ENCODE measurements around the gene GSG1L. TPM values are rescaled to one million over a fixed set of nuclear protein-coding genes. Genes with fewer than 3 reads are reported as not detected.

The GSG1L gene
- polyA plus RNA-seq, 3 donors, result 0.35 to 0.75 (median 0.48) TPM

DNA sequence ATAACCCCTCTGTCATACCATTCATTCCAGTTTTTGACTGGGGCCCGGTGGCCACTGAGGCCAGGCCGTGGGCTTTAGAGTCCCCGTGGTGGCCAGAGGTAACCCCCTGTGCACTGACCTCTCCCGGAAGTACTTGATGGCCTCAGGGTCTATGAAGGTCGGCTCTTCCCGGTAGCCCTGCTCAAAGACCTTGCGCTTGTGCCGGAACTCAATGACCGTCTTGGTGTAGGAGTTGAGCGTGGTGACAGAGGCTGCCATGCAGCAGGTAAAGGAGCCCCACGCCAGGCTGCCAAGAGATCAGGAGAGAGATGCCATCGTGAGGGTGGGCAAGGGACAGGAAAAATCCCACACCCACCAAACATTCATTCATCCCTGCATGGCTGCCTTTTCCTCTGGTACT is 234.8 kb downstream of the GSG1L start:
- DNase-seq (ENCODE audit: low read depth in 3 of 3, low spot score in 2 of 3), result no peak

DNA sequence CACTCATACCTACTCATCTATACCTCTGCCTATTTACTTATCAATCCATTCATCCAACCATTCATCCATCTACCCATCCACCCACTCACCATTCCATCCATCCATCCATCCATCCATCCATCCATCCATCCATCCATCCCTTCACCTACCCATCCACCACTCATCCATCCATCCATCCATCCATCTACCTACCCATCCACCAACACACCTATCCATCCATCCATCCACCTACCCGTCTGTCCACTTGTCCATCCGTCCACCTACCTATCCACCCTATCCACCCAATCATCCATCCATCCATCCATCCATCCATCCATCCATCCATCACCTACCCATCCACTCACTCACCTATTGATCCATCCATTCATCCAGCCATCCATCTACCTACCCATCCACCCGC is 235.7 kb downstream of the GSG1L start:
- DNase-seq (ENCODE audit: low read depth in 3 of 3, low spot score in 2 of 3), result no peak

DNA sequence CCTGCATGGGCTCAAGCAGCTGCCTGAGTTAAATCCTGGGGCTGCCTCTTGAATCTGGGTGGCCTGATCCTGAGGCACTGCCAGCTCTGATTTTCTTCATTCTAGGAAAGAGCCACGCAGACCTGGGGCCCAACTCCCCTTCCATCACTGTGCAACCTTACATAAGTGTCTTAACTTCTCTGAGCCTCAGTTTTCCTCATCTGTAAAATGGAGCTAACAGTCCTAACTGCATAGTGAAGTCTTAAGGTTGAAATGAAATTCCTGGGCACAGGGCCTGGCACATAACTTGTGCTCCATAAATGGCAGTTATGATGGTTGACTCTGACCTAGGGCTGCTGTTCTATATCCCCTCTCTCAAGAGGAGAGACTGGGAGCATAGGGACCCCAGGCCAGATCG is 236.6 kb downstream of the GSG1L start:
- DNase-seq (ENCODE audit: low read depth in 3 of 3, low spot score in 2 of 3), result no peak

DNA sequence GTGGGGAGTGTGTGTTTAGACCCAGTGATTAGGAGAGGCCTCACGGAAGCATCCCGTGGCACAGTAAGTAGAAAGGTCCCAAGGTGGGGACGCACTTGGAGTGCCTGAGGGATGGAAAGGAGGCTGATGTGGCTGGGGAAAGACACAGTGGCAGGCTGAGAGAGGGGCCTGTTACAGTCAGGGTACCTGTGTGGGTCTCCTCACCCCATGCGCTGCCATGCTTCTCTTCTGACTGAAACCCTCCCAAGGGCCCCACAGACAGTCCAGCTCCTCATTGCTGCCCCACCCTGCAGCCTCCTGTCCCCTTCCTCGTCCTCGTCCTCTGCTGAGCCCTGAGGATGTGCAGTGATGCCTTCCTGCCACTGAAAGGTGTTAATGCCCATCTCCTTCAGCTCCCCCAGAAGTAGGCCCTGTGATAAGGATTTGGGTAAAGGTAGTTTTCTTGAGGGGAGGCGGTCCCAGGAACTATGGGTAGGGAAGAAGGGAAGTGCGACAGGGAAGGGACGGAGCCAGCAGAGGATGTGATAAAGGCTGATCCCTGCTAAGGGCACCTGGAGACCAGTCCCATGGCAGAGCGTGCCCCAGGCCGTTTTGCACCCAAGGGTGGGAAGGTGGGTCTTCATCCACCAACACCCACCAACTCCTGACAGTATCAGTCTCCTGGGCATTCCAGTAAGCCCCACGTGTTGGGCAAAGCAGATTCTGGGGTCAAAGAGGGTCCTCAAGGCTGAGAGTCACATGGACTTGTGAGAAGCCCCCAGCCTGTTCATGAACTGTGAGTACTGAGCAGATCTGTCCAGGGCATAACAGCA is 237.2 kb downstream of the GSG1L start:
- no peak for DNase-seq (ENCODE audit: low read depth in 3 of 3, low spot score in 2 of 3)

DNA sequence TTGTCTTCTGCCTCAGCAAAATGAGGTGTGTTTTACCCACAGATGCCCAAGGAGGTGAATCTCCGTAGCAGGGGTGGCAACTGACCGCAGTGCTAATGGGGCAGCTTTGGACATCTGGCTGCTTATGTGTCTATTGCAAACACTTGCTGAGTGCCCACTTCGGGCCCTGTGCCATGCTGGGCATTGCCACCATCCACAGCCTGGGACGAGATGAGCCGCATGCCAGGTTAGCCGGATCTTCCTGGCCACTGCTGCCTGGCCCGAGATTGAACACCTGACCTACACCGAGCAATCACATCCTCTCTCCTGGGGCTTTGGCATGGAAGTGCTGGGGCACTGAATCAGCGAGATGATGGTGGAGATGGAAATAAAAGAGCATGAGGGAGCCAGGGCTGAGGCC is 238.7 kb downstream of the GSG1L start:
- DNase-seq (ENCODE audit: low read depth in 3 of 3, low spot score in 2 of 3), result no peak

DNA sequence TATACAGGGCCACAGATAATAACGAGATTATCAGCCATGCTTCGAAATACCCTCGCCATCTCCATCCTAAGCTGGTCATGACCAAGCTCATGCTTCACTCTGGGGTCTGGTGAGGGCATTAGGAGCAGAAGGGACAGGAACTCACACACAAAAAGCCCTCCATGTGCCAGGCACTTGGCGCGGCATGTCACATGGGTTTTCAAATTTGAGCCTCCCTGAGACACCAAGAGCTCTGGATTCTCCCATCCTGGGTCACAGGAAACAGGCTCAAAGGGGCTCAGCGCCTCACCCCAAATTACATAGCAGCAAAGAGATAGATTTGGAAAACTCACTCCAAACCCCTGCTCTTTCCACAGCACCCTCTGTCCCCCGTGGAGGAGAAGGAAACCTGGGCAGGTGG is 239.5 kb downstream of the GSG1L start:
- no peak for DNase-seq (ENCODE audit: low read depth in 3 of 3, low spot score in 2 of 3)

DNA sequence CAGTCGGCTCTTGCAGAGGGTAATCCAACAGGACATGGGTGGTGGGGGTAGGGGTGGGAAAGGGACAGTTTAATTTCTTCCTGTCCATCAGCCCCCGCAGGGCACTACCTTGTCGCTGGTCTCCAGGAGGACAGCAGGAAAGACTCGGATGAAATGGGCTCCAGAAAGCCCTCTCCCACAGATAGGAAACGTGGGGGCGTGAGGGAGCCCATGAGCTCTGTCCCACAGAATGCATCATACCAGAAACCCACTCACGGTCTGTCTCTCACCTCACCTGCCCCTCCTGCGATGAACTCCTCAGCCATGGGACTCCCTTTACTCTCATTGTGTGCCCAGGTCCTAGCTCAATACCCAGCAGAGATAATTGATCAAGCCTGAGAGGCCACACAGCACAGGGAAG is 240.1 kb downstream of the GSG1L start:
- no peak for DNase-seq (ENCODE audit: low read depth in 3 of 3, low spot score in 2 of 3)

DNA sequence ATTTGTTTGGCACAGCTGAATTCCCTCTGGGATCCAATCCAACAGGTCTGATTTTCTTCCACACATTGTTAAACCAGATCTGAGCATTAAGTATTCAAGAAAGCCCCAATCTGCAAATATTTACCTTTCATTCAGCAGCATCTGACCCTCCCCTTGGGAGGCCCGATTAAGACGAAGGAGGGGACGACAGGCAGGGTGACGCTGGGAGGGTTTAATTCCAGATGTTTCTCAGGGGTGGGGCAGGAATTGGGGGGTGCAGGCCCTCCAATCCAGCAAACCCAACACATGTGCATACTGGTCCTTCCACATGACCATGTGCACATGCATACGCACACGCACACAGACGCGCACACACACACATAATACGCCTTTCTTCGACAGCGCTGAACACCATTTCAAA is 240.5 kb downstream of the GSG1L start:
- no peak for DNase-seq (ENCODE audit: low read depth in 3 of 3, low spot score in 2 of 3)

DNA sequence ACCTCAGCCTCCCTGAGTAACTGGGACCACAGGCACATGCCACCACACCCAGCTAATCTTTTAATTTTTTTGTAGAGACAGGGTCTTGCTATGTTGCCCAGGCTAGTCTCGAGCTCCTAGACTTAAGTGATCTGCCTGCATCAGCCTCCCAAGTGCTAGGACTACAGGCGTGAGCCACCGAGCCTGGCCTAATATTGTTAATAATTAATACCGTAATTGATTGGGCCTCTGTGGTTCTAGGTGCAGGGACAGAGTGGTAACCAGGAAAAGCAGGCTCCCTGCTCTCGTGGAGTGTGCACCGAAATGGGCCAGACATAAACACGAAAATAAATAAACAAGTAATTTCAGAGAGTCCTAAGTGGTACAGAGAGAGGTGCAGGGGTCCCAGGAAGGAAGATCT is 241.0 kb downstream of the GSG1L start:
- no peak for DNase-seq (ENCODE audit: low read depth in 3 of 3, low spot score in 2 of 3)

DNA sequence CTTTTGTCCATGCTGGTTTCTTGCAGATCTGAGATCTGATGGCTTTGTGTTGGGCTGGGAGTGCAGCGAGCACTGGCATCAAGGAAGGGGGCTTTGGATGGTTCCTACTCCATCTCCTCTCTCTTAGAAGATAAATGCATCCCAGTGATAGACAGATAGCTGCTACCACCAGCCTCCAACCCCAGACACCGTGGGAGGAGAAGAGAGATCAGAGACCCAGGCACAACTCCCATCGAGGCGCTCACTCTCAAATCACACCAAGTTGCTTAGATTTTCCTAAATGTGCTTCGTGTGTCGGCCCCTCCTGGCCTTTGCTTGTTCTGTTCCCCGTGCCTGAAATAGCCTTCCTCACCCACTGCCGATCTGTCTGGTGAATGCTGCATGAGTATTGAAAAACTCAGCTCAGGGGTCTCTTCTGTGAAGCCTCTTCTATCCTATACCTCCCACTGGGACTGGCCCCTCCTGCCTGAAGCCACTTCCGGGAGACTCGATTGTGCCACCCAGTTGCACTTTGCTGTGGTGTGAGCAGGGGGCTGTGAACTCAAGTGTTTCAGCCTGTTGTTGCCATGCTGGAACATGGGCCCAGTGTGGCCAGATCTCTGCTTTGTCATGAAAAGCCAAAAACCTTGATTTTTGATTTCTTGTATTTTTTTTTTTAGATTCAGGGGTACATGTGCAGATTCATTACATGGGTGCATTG is 242.7 kb downstream of the GSG1L start:
- DNase-seq (ENCODE audit: low read depth in 3 of 3, low spot score in 2 of 3), result no peak

DNA sequence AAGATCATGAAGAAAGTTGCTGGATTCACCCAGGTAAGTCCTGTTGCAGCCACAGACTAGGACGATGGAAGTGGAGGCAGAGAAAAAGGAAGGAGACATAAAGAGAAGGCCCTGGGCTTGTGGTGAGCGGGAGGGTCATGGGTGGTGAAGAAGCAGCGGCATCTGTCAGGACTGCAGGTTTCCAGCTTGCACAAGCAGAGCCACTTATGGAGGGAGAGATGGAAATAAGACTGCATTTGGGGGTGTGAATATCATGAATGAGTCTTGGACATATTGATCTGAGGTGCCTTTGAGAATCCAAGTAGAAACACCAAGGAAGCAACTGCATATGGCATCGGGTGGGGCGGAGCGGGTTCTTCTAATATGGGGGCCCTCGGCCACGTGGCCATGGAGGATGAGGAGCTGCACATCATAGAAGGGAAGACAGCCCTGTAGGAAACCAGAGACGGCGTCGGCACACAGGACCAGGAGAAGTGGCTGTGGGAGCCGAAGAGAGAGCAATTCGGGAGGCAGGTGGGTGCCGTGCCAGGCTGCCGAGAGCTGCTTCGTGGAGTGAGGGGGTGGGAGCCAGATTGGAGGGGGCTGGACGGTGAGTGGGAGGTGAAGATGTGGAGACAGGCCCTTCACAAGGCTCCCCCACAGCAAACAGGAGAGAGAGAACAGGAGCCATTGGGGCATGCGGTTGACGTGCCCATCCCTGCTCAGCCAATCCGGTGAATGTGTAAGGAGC is 243.5 kb downstream of the GSG1L start:
- DNase-seq (ENCODE audit: low read depth in 3 of 3, low spot score in 2 of 3), result no peak

DNA sequence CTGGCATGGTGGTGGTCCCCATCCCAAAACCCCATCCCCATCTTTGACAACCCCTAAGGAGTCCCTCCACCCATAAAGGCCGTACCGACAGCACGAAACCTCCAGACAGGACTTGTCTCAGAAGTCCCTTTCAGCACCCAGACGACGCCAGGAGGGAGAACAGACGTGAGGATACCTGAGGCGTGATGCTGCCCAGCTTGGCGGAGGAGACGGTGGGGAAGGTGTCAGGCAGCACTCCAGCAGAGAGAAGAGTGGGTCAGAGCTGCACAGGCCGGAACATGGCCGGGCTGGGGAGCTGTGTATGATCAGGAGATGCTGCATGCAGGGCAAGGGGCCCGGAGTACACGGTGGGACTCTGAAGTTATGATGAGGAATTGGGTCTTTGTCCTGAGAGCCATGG is 244.2 kb downstream of the GSG1L start:
- DNase-seq (ENCODE audit: low read depth in 3 of 3, low spot score in 2 of 3), result no peak

DNA sequence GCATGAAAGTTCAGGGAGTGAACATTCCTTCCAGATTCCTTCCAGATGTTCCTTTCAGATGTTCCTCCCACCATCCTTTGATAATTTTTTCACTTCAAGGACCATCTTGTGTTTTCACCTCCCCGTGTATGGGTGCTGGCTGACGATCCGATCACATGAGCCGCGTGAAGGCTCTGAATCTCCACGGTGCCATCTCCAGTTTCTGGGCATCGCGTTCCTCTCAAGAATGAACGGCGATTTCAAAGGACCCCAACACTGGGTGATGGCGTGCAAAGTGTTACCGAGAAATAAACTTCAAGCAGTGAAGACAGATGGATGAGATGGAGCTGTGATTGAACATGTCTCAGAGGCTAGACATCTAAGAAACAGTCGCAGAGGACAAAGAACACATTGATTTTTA is 245.3 kb downstream of the GSG1L start:
- no peak for DNase-seq (ENCODE audit: low read depth in 3 of 3, low spot score in 2 of 3)

DNA sequence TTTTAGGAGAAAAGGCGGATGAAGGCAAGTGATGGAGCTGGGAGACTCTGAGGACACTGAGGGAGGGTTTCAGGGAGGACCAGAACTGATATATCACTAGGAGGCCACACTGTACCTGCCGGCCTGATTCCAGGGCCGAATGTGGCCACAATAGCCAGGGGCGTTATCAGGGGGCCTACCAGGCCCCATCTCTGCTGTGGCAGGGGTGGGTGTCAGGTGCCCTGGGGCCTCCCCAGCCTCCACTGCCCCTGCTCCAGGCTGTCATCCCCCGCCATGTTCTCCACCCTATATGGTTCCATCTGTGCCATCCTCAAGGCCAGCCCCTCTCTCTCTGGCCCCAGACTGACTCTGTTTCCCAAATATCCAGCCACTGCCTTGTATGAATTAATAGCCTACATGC is 246.5 kb downstream of the GSG1L start:
- no peak for DNase-seq (ENCODE audit: low read depth in 3 of 3, low spot score in 2 of 3)

DNA sequence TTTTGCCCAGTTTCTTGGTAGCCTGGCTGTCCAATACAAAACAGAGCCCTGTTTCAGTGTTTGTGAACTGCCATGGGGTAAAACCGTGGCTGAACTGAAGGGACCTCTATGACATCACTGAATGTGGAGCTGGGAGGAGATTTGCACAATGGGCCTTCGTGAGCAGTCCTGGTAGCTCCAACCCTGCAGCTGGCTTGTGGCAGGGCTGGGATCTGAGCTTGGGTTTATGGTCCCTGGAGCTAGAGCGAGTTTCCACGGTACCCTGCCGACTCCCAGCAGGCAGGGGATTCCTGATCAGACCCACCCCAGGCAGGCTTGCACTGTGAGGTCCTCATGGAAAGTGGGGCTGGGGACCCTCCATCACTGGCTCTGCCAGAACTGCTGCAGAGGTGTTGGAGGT is 247.0 kb downstream of the GSG1L start:
- no peak for DNase-seq (ENCODE audit: low read depth in 3 of 3, low spot score in 2 of 3)

DNA sequence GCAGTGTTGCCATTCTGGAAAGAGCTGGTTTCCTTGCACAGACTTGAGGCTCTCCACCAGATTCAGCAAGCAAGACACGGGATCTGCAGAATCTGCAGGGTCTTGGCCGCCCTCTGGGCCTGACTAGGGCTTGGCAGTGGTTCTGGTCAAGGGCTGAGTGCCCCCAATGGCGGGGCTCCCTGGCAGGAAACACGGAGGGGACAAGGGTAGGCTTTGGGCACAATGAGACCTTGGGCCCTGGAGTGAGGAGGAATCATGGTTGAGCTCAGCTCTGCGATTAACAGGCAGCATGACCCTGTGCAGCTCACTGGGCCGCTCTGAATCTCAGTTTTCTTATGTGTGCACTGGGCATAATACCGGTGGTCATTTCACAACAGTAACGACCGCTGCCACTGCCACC is 249.9 kb downstream of the GSG1L start:
- no peak for DNase-seq (ENCODE audit: low read depth in 3 of 3, low spot score in 2 of 3)

DNA sequence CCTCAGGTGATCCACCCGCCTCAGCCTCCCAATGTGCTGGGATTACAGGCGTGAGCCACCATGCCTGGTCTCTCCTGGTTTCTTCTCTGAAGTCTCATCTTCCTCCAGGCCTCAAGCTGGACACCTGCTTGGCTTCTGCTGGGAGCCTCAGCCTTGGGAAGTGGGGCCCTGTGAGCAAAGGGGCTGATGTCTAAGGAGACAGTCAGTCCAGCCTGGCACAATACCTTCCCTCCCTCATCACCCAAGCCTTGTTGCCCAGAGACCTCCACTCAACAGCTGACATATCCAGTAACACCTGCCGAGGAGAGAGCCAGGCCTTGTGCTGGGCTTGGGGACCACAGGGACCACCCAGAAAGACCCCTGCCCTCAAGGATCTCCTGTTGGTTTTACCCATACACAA is 251.6 kb downstream of the GSG1L start:
- DNase-seq (ENCODE audit: low read depth in 3 of 3, low spot score in 2 of 3), result no peak

DNA sequence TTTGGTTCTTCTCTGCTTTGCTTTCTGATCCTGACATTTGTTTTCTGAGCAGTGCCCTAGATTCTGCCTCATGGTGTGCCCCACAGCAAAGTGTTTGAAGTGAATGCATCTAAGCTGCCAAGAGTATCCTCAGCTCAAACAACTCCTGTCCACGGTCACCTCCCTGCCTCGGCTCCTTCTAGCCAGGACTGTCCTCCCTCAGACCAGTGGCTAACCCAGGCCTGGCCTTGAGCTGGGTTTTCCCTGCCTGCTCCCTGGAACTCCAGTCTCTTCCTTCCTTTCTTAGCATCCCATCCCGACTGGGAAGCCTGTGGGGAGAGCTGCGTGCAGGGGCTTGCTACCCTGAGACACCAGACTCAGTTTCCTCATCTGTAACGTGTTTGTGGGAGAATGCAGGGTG is 256.5 kb downstream of the GSG1L start:
- no peak for DNase-seq (ENCODE audit: low read depth in 3 of 3, low spot score in 2 of 3)

DNA sequence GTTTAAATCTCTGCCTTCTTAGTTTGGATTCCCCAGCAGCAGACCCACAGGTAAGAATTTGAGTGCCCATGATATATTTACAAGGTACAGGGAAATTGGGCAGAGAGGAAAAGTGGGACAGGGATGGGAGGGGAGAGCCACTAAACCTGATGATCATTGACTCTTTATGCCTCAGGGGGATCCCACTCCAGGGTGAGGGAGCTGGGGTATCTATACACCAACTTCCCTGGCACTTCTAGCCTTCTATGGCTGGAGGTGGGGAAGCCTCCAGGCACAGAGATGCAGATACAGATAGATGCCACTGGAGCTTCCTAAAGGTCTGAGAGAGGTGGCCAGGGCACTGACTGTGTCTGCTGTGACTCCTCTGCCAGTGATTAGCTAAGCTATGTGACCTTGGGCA is 257.1 kb downstream of the GSG1L start:
- DNase-seq (ENCODE audit: low read depth in 3 of 3, low spot score in 2 of 3), result no peak

DNA sequence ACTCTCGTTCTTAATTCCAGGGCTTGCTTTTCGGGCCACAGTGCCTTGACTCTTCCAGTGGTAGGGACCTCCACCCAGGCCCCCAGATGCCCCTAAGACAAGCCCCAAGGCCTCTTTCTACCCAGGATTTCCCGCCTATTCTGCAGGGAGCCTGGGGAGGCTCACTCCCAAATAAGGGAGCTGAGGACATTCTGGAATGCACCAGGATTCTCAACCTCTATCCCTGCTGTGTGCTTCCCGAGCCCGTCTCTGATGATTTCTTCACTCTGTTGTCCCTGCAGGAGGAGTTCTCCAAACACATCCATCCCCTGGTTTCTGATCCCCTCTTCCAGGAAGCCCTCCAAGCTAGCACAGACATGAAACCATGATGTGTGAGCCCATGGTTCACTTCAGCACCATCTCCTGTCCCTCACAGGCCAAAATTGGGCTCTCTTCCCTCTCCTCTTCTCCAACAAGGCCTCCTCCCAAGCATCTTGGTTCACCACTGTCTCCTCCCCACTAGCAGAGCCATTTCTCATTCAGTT is 257.6 kb downstream of the GSG1L start:
- no peak for DNase-seq (ENCODE audit: low read depth in 3 of 3, low spot score in 2 of 3)

DNA sequence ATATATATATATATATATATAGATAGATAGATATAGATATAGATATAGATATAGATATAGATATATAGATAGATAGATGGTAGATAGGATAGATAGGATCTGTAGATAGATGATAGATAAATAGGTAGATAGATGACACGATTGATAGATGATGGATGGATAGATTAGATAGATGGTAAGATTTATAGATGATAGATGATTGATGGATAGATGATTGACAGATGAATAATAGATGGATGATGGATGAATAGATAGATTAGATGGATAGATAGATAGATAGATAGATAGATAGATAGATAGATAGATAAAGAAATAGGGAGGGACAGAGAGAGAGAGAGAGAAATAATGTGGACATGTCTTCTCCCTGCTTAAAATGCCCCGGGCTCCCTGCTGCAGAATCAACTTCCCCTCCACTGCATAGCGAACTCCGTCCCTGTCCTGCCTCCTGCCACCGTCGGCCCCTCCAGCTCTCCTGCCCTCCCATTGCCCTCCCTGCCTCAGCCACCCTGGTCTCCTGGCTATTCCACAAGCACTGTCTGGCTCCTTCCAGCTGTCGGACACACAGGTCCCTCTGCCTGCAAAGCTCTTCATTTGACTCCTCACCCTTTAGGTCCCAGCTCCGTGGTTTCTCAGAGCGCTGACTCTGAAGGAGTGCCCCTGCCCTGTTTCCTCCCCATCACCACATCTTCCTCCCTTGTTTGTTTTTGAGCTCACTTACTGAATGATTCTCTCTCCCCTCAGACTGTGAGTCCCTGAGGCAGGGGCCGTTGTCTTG is 259.6 kb downstream of the GSG1L start:
- no peak for DNase-seq (ENCODE audit: low read depth in 3 of 3, low spot score in 2 of 3)

Data from right renal cortex interstitium (tissue), 3 donors.